ENCODE data around the gene ABHD12B.

DNA sequence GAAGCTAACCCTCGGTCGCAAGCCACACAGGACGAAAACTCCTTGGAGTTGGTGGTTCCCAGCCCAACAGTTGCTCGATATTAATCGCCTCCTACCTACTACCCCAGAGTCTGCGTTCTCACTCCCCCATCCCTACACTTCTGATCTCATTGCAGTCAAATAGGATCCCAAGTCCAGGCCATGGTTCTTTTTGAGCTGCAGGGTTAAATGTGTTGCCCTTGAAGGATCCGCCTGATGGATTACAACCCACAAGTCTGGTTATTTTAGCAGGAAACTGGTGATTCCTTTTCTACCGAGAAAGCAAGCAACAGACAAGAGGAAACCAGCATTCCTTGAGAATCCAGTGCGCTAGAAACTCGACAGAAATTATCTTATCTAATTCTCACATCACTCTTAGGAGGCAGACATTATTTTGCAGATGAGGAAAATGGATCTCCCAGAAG, 40.1 kb upstream of the ABHD12B start:
- no peak for TF ChIP-seq POLR2A (IDR thresholded peaks at IDR 0.05; ENCODE audit: low read length)
- no peak for TF ChIP-seq GATA1 (IDR thresholded peaks at IDR 0.05; ENCODE audit: low read depth, low read length)
